ENCODE results near the gene DAAM2. TPM values are rescaled to one million over a fixed set of nuclear protein-coding genes. Genes with fewer than 3 reads are reported as not detected.

The DAAM2 gene
- total and polyA plus RNA-seq, 9 of the 15 experiments (the other 6 are each of a cell fraction or from before 2014, with no cell fraction given), result 0.01 to 0.07 TPM; not detected in 7

DNA sequence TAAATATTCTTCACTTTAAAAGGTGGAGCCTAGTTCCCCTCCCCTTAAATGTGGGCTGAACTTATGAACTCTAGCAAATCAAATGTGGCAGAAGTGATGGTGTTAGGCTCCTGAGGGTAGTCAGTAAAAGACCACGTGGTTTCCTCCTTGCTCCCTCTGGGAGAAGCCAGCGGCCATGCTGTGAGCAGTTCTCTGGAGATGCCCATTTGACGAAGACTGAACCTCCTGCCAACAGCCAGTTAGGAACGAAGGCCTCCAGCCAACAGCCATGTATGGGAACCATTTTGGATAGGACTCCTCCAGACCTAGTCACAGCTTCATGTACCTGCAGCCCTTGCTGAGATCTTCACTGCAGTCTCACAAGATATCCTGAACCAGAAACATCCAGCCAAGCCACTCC lies 149.6 kb downstream of the DAAM2 start (continued):
- TF ChIP-seq, protein P1, sequence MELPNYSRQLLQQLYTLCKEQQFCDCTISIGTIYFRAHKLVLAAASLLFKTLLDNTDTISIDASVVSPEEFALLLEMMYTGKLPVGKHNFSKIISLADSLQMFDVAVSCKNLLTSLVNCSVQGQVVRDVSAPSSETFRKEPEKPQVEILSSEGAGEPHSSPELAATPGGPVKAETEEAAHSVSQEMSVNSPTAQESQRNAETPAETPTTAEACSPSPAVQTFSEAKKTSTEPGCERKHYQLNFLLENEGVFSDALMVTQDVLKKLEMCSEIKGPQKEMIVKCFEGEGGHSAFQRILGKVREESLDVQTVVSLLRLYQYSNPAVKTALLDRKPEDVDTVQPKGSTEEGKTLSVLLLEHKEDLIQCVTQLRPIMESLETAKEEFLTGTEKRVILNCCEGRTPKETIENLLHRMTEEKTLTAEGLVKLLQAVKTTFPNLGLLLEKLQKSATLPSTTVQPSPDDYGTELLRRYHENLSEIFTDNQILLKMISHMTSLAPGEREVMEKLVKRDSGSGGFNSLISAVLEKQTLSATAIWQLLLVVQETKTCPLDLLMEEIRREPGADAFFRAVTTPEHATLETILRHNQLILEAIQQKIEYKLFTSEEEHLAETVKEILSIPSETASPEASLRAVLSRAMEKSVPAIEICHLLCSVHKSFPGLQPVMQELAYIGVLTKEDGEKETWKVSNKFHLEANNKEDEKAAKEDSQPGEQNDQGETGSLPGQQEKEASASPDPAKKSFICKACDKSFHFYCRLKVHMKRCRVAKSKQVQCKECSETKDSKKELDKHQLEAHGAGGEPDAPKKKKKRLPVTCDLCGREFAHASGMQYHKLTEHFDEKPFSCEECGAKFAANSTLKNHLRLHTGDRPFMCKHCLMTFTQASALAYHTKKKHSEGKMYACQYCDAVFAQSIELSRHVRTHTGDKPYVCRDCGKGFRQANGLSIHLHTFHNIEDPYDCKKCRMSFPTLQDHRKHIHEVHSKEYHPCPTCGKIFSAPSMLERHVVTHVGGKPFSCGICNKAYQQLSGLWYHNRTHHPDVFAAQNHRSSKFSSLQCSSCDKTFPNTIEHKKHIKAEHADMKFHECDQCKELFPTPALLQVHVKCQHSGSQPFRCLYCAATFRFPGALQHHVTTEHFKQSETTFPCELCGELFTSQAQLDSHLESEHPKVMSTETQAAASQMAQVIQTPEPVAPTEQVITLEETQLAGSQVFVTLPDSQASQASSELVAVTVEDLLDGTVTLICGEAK (IDR thresholded peaks at IDR 0.05), result no peak
- TF ChIP-seq, protein P1 (CRISPR knock-in tag; IDR thresholded peaks at IDR 0.05), result no peak
- peak; percentile 94 for TF ChIP-seq SMAD4 (CRISPR knock-in tag; conservative IDR thresholded peaks at IDR 0.05)
- no peak for TF ChIP-seq TBP (optimal IDR thresholded peaks at IDR 0.05; ENCODE audit: low read depth, low read length)
- peak; percentile 81; the same call in 1 of the 2 replicates for TF ChIP-seq ZNF584 (CRISPR knock-in tag; IDR thresholded peaks at IDR 0.05; ENCODE audit: low read depth)
- no peak for TF ChIP-seq RHOXF2B (CRISPR knock-in tag; conservative IDR thresholded peaks at IDR 0.05)
- no peak for TF ChIP-seq FOSL1 (tag; conservative IDR thresholded peaks at IDR 0.05)
- no peak for TF ChIP-seq TAF9B (IDR thresholded peaks at IDR 0.05; ENCODE audit: partially characterized antibody)
- TF ChIP-seq DMBX1 (CRISPR knock-in tag; IDR thresholded peaks at IDR 0.05; ENCODE audit: borderline replicate concordance), result peak; percentile 96
- TF ChIP-seq, protein P2, sequence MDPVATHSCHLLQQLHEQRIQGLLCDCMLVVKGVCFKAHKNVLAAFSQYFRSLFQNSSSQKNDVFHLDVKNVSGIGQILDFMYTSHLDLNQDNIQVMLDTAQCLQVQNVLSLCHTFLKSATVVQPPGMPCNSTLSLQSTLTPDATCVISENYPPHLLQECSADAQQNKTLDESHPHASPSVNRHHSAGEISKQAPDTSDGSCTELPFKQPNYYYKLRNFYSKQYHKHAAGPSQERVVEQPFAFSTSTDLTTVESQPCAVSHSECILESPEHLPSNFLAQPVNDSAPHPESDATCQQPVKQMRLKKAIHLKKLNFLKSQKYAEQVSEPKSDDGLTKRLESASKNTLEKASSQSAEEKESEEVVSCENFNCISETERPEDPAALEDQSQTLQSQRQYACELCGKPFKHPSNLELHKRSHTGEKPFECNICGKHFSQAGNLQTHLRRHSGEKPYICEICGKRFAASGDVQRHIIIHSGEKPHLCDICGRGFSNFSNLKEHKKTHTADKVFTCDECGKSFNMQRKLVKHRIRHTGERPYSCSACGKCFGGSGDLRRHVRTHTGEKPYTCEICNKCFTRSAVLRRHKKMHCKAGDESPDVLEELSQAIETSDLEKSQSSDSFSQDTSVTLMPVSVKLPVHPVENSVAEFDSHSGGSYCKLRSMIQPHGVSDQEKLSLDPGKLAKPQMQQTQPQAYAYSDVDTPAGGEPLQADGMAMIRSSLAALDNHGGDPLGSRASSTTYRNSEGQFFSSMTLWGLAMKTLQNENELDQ (CRISPR knock-in tag; IDR thresholded peaks at IDR 0.05; ENCODE audit: borderline replicate concordance), result no peak
- TF ChIP-seq KDM1A (IDR thresholded peaks at IDR 0.05), result no peak
- TF ChIP-seq HDAC8 (tag; IDR thresholded peaks at IDR 0.05), result no peak
- TF ChIP-seq PYGO2 (tag; IDR thresholded peaks at IDR 0.05), result peak; percentile 57; the same call in 1 of the 2 replicates
- TF ChIP-seq, protein P3, sequence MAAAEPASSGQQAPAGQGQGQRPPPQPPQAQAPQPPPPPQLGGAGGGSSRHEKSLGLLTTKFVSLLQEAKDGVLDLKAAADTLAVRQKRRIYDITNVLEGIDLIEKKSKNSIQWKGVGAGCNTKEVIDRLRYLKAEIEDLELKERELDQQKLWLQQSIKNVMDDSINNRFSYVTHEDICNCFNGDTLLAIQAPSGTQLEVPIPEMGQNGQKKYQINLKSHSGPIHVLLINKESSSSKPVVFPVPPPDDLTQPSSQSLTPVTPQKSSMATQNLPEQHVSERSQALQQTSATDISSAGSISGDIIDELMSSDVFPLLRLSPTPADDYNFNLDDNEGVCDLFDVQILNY (CRISPR knock-in tag; IDR thresholded peaks at IDR 0.05), result no peak
